GM18870 (cell line): ENCODE measurements around the gene ZKSCAN3.
A peak's percentile ranks its signal among the peaks of the same experiment; 100 is the strongest.
"Not testable (repeated sequence)": the region's sequence is repeated elsewhere in the genome, so short reads cannot be mapped to it uniquely, and the experiment has no call there.

Experiments used
- ATAC-seq: cut with Tn5 transposase; IDR thresholded peaks from one replicate; pipeline ENCODE4 v1.9.1; 2021; ENCODE audit warnings: moderate library complexity; ENCODE audit not compliant: unreplicated experiment

The ZKSCAN3 gene

DNA sequence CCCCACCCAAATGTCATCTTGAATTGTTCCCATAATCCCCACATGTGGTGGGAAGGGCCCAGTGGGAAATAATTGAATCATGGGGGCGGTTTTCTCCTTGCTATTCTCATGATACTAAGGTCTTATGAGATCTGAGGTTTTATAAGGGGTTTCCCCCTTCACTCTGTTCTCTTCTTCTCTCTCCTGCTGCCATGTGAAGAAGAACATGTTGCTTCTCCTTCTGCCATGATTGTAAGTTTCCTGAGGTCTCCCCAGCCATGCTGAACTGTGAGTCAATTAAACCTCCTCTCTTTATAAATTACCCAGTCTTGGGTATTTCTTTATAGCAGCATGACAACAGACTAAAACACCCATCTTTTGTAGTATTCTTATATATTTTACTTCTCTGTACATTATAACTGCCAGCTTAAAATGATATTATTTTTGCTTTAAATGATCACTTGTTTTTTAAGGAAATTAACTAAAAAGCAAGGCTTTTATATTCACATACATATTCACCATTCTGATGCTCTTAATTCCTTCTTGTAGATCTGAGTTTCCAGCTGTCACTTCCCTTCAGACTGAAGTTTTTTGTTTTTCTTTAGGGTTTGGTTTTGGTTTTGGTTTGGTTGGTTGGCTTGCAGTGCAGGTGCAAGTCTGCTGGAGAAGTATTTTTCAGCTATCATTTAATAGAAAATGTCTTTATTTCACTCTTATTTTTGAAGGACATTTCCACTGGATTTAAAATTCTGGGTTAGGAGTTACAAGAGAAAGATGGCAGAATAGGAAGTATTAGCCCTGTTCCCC is 9.2 kb upstream of the ZKSCAN3 start:
- no peak for ATAC-seq

DNA sequence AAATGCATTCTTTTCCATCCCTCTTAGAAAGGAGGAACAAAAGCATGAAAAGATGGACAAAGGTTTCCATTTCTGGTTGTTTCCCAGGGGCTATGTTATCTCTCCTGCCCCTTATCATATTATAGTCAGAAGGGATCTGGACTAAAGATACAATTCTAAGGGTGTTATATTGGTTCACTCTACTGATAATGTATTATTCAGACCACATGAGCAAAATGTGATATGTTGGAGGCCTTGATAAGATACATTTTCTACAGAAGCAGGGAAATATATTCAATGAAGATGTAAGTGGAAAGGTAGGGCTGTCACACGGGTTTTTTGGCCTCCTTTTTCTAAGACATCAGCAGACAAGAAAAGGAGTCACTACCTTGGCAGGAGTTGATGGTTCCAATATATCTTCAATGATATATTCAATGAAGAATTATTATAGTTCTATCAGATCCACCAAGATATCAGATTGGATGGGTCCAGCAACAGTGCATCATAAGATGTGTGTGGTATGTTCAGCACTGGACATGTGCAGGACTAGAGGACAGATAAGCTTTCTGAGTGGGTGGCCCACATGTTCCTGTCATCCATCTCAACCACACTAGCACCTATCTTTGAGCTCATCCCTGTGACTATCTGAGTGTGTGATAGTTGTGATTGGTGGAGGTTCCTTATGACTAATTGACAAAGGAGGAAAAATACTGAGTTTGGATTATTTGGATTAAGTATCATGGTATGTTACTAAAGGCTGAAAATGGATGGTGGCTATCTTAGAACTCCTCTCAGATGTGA is 5.7 kb upstream of the ZKSCAN3 start:
- no peak for ATAC-seq

DNA sequence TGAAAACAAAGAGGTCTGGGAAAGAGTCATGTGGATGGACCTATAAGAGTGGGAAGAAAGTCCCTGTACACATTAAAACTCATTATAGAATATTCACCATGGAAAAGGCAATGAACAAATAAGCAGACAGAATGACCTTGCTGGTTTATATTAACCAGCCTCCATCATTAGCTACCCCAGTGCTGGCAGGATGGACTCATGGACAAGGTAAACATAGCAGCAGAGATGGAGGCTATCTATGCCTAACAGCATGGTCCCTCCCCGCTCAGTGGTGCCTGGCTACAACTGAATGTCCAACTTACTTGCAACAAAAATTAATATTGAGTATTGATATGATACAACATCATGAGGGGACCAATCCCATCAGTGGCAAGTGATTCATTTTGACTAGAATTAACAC is 4.5 kb upstream of the ZKSCAN3 start:
- no peak for ATAC-seq

- no peak for ATAC-seq
Measured at GRCh38 chr6:28347119-28347518, 2.6 kb upstream of the ZKSCAN3 start.

DNA sequence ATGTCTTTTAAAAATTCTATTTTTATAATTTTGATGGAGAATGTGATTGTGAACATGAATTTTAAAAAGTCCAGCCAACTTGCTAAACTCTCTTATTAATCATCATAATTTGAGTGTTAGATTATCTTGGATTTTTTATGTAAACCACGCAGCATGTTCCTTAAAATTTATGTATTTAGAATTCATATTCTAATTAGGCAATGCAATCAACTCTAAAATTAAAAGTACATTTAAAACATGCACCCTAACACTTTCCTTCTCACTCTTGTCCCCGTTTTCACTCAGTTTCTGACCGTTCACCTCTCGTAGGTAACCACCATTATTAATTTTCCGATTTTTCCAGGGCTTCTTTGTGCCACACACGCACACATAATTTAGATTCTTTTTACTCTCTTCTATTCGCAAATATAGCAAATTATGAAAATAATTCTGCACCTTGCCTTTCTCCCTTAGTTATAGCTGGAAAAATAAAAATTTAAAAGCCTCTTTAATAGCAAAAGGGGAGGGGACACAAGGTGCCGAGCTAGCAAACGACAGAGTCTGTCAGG is 329 bp upstream of the ZKSCAN3 start:
- ATAC-seq: no peak

GRCh38 chr6:28351087-28351486 is 1.3 kb downstream of the ZKSCAN3 start:
- no peak for ATAC-seq

GRCh38 chr6:28351493-28351925 is 1.8 kb downstream of the ZKSCAN3 start:
- no peak for ATAC-seq

- ATAC-seq: no peak
Measured at GRCh38 chr6:28353356-28353755, 3.6 kb downstream of the ZKSCAN3 start.

GRCh38 chr6:28353981-28354676 is 4.4 kb downstream of the ZKSCAN3 start:
- no peak for ATAC-seq

DNA sequence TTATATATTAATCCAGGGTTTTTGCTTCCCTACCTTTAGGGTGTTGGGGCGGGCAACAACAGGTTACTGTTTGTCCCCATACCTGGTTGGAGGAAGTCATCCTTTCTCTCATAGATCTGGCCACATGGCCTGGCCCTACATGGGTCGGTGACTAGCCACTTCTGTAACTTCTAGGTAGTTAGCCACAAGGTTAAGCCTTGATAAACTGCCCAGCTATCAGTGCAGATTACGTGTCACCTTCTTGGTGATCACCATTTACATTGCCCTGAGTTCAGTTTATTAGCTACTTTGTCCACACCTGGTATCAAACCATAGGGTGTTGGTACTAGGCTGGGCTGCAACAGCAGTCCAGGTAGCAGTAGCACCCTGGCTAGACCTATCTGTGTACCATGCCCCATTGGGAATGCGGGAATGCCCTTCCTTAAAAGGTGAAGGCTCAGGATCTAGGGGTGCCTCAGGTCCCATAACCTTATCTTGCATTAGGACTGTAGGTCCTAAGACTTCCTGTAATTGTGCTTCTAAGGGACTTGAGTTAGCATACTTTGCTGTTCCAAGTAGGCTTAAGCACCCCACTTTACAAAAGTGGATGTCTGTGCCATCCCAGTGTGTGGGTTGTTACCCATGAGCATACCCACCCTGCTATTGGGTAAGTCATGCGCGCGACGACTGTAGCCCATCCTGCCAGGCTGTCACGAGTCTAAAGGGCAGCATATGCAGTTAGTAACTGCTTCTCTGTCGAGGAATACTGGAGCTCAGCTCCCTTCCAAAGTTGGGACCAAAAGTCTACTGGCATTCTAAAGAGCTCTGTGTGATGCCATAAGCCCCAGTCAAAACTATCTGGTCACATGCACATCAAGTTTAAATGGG is 5.2 kb downstream of the ZKSCAN3 start:
- no peak for ATAC-seq

DNA sequence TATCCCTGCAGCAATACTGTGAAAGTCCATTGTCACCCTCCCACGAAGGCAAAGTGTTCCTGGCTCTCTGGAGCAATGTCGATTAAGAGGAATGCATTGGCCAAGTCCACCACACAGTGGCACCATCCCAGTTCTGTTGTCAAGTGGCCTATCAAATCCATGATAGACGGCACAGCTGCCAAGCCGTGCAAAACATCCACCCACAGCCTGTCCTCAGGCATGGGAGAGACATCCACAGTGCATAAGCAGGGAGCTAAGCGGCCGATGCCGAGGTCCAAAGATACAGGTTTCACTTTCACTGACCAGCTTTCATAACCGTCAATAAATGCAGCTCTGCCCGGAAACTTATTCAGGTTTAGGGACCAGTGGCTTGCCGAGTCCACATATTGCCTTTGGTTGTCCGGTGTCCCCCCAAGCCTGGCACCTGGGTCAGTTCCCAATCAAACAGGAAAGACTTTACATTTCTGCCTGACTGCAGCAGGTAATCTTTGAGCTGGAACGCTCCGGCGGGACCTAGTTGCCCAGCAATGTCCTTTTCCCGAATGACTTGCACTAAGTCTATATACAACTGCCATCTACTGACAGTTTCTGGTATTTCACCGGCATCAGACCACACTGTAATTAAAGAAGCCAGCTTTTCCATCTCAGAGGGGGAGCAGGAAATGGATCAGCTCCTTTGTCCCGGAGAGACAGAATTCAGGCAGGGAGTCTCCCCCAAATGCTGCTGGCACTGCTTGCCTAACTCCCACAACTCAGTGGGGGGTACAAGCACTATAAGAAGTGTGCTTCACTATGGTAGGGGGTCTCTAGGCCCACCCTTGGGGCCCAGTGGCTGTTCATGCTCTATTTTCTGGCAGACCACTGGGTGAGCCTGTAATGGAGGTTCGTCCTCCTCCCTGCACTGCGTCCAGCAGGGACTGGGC is 6.3 kb downstream of the ZKSCAN3 start:
- ATAC-seq: no peak

- no peak for ATAC-seq
Measured at GRCh38 chr6:28356666-28357020, 6.9 kb downstream of the ZKSCAN3 start.

- no peak for ATAC-seq
Measured at GRCh38 chr6:28357036-28357435, 7.3 kb downstream of the ZKSCAN3 start.

DNA sequence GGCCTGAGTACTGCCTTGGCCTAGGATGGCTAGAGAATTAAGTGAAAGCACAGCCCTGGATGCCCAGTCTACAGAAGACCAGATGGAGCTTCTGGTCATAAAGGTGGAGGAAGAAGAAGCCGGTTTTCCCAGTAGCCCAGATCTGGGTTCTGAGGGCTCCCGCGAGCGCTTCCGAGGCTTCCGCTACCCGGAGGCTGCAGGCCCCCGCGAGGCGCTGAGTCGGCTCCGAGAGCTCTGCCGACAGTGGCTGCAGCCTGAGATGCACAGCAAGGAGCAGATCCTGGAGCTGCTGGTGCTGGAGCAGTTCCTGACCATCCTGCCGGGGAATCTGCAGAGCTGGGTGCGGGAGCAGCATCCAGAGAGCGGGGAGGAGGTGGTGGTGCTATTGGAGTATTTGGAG is 9.8 kb downstream of the ZKSCAN3 start:
- ATAC-seq: not testable (repeated sequence)

DNA sequence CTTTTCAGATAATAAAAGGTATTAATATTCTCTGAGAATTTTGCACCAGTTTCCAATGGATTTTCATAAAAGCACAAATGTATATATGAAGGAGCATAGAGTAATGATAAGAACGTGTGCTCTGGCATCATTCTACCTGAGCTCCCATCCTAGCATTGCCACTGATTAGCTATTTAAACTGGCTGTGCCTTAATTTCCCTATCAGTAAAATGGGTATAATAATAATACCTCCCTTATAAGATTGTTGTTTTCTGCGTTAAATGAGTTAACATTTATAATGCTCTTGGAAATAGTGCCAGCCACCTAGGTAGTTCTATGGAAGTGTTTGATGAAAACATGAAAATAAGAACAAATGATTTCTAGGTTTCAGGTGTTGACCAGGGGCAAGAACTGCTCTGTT is 11.2 kb downstream of the ZKSCAN3 start:
- ATAC-seq: no peak

- ATAC-seq: not testable (repeated sequence)
Measured at GRCh38 chr6:28365590-28365989, 15.8 kb downstream of the ZKSCAN3 start.

GRCh38 chr6:28368522-28368921 is 18.8 kb downstream of the ZKSCAN3 start:
- ATAC-seq: peak; percentile 55

- no peak for ATAC-seq
Measured at GRCh38 chr6:28369463-28369862, 19.7 kb downstream of the ZKSCAN3 start.

DNA sequence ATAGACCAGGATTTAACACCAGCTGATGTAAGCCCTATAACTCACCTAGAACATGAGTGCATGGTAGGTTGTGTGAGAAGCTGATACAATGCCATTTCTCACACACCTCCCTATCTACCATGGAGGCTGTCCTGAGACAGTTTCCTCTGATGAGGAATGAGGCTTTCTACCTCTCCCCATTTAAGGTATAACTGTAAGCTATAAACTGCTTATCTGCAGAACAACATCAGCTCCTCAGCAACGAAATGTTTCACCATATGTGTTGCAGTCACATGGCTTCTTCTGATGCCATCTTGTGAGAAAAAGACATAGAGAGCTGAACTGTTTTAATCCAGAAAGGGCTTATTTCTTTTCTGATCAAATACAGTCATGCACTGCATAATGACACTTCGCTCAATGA is 20.7 kb downstream of the ZKSCAN3 start:
- ATAC-seq: no peak
